AG04449 (cell line): ENCODE measurements around the gene HEPACAM.

Source experiments
- CTCF ChIA-PET: fragments of 350-600 bp; formaldehyde crosslinking; extraction: SDS; loops from one replicate; lab custom pipeline; 2021; ENCODE audit warnings: antibody characterized with exemption; lab: Yijun Ruan, JAX
- POLR2A ChIA-PET: fragments of 400-600, 350-600 bp; formaldehyde crosslinking; extraction: SDS; loops from one replicate; lab custom pipeline; 2020; ENCODE audit warnings: antibody characterized with exemption, inconsistent platforms; lab: Yijun Ruan, JAX
- DNase-seq: peaks from one replicate; pipeline ENCODE4 v3.0.0-alpha.2; 2010; ENCODE audit warnings: low read depth, low spot score
- H3K4me3 ChIP-seq: 2 replicates; pipeline ENCODE4 v1.5.1; 2011; ENCODE audit warnings: low read depth, mild to moderate bottlenecking, control low read depth, low read length
- TF ChIP-seq, protein P1 (sequence below): IDR thresholded peaks from one replicate; pipeline ENCODE4 v1.5.1; 2011; ENCODE audit warnings: mild to moderate bottlenecking, moderate library complexity, low read length, control low read depth, inconsistent platforms; ENCODE audit not compliant: insufficient read depth; ENCODE audit errors: missing control alignments

HEPACAM gene

DNA sequence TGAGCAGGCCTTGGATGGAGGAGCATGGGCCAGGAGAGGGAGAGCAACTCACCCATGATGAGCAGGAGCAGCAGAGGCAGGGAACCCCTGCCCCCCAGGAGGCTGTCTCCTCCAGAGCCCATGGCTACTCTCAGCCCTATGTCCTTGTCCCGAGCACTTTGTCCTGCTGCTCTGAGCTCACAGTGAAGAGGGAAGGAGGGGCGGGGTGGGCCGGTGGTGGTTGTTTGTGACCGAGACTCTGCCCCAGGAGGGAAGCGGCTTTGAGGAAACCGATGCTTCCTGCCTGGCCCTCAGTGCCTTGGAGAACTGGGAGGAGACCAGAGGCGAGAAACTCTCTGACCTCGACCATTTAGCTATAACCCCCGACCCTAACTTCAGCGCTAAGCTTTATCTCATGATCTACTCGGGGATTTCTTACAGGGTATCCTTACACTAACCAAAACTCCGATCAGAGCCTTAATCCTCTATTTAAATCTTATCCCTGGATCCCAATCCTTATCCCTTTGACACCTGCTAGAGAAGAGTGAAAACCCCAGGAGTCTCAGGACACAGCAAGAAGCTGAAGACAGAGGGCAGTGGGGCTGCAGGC lies 38.1 kb downstream of the HEPACAM start, which contains the start of gene ROBO4:
ROBO4 (minus strand) TSS at position 192 of the 589 bp plus-strand sequence; CDS start at position 122, 70 bp downstream.
- H3K4me3 ChIP-seq = no peak within 1 kb of the TSS
- TF ChIP-seq, protein P1, sequence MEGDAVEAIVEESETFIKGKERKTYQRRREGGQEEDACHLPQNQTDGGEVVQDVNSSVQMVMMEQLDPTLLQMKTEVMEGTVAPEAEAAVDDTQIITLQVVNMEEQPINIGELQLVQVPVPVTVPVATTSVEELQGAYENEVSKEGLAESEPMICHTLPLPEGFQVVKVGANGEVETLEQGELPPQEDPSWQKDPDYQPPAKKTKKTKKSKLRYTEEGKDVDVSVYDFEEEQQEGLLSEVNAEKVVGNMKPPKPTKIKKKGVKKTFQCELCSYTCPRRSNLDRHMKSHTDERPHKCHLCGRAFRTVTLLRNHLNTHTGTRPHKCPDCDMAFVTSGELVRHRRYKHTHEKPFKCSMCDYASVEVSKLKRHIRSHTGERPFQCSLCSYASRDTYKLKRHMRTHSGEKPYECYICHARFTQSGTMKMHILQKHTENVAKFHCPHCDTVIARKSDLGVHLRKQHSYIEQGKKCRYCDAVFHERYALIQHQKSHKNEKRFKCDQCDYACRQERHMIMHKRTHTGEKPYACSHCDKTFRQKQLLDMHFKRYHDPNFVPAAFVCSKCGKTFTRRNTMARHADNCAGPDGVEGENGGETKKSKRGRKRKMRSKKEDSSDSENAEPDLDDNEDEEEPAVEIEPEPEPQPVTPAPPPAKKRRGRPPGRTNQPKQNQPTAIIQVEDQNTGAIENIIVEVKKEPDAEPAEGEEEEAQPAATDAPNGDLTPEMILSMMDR = no peak
- DNase-seq = no peak
- POLR2A ChIA-PET = interaction anchor here (1.2 to 2.0 kb wide), 2 partner anchors 17 to 22 kb away, joined by 3 to 11 read pairs; no protein-coding TSS in a partner anchor
- CTCF ChIA-PET = interaction anchor here (0.7 to 8.6 kb wide), 13 partner anchors 7 to 253 kb away, joined by 3 to 78 read pairs (median 4); partner anchors contain the start of genes CCDC15 and ROBO3

DNA sequence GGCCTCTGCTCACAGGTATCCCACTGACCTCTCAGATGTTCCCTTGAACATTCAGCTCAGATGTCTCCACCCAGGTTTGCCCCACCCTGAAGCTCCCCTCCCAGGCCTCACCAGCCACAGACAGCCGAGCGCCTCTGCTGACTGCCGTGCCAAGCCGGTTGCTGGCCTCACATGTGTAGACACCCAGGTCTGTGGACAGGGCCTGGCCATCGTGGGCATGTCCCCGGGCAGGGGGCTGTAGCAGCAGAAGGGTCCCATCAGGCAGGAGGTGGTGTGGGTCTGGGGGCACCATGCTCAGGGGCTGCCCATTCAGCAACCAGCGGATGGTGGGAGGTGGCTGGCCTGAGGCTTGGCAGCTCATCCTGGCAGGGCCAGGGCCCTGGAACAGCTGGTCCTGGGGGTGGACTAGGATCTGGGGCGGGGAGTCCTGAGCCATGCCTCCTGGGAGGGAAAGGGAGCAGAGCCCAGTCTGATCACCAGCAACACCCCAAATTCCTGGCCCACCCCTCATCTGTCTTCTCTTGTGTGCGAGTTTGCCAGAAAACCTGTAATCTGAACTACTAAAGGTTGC lies 38.9 kb downstream of the HEPACAM start:
- H3K4me3 ChIP-seq = no peak overlapping the region
- ChIA-PET CTCF (interaction anchor here (1.0 to 8.6 kb wide), 5 partner anchors 9 to 38 kb away, joined by 3 to 78 read pairs (median 6); partner anchors contain the start of gene ROBO3), POLR2A (interaction anchor here (1.2 kb wide), 1 partner anchor 16 kb away, joined by 3 read pairs; no protein-coding TSS in a partner anchor)
- no peak for DNase-seq
- TF ChIP-seq, protein P1 = no peak

DNA sequence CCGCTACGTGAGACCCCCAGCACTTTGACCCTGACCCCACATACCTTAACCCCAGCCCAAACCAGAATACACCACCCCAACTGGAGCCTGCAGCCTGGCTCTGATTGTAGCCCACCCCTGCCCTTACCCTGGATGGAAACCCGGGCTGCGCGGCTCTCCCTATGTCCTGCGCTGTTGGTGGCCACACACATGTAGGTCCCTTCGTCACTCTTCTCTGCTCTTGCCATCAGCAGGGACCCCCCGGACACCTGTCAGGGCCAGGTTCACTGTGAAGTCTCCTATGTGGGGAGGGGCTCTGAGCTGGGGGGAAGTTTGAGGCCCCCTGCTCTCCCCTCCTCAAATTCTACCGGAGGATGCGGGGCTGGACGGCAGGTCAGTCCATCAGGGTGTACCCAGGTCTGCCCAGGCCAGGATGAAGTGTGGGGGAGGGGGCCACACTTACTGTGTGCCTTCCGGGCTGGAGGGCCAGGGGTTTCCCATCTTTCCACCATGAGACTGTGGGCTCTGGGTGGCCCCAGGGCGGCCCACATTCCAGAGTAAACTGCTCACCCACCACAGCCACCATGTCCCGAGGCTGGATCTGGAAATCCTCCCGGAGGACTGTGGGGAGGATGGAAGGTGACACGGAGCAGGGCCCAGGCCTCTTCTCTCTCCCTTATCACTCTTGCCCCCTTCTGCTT lies 39.6 kb downstream of the HEPACAM start:
- TF ChIP-seq, protein P1 = no peak
- no peak overlapping the region for H3K4me3 ChIP-seq
- ChIA-PET CTCF (interaction anchor here (1.0 to 8.6 kb wide), 4 partner anchors 8 to 30 kb away, joined by 3 to 78 read pairs (median 9); partner anchors contain the start of gene ROBO3), POLR2A (interaction anchor here (1.2 kb wide), 1 partner anchor 15 kb away, joined by 3 read pairs; no protein-coding TSS in a partner anchor)
- DNase-seq = no peak

DNA sequence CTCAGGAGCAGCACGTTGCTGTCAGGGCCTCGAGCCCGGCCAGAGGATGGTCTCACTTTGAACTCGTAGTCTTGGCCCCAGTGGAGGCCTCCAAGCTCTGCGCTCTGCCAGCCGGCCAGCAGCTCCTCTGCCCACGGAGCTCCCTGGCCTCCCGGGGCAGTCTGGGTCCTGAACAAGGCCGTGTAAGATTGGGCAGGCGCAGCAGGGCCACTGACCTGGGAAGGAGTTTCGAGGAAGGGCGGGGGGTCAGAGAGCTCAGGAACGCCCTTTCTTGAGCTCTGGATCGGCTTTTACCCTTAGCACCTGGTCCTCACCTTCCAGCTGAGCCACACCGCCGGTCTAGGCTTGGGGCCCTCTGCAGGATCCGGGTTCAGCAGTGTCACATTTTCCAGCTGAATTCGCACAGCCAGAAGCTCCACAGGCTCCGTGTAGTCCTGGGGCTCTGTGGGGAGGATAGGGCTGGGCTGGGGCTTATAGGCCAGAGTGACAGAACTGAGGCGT lies 40.3 kb downstream of the HEPACAM start:
- no peak overlapping the region for H3K4me3 ChIP-seq
- TF ChIP-seq, protein P1 = no peak
- ChIA-PET POLR2A (no interaction called here), CTCF (interaction anchor here (0.8 to 8.6 kb wide), 3 partner anchors 19 to 247 kb away, joined by 3 to 78 read pairs (median 3); no protein-coding TSS in a partner anchor)
- DNase-seq = no peak

DNA sequence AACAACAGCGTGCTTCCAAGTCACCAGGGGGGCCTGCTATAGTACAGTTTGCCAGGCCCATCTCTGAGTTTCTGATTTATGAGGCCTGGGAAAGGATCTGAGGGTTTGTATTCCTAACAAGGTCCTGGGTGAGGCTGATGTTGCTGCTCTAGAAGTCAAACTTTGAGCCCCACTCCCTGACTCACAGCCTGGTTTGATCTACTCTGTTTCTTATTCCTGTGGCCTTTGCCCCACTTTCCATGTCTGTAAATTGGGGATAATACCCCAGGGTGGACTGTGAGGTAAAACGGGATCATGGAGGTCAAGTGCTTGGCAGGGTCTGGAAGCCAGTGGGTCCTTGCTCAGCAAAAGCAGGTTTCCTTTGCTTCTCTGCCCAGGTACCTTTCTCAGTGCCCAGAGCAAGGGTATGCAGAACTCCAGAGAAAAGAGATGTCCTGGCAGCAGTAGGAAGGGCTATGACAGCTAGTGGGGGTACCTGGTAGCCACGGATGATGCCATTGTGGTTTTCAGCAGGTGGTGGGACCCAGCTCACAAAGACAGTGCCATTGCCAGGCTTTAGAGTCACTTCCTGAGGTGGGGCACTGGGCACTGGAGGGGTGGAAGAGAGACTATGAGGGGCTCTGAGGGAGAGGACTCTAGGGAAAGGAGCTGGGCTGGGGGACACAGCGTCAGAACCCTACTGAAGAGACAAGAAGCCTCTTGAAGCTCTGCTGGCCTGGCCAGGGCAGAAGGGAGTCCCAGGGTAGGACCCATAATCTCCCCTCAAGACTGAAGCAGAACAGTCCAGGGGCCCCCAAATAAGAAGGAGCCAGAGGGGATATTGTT lies 41.0 kb downstream of the HEPACAM start:
- POLR2A ChIA-PET = no interaction called here
- DNase-seq = no peak
- H3K4me3 ChIP-seq = no peak overlapping the region
- TF ChIP-seq, protein P1 = no peak
- CTCF ChIA-PET = interaction anchor here (0.8 to 8.6 kb wide), 3 partner anchors 18 to 248 kb away, joined by 3 to 78 read pairs (median 3); no protein-coding TSS in a partner anchor
